NCI-H1105 treated with DMSO at 0.1 percent for 48 hours (cell line): ENCODE measurements around the gene AGAP1.

Experiments
- DNase-seq: peaks from one replicate; lab custom pipeline; 2025; lab: John Stamatoyannopoulos, UW

The AGAP1 gene

DNA sequence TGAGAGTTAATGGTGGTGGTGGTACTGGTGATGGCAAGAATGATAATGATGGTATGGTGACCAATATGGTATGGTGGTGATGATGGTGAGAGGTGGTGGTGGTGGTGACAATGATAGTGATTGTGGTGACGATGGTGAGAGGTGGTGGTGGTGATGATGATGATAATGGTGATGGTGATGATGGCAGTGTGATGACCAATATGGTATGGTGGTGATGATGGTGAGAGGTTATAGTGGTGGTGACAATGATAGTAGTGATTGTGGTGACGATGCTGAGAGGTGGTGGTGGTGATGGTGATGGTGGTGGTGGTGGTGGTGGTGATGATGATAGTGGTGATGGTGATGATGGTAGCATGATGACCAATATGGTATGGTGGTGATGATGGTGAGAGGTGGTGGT, 505.2 kb downstream of the AGAP1 start:
- no peak for DNase-seq

DNA sequence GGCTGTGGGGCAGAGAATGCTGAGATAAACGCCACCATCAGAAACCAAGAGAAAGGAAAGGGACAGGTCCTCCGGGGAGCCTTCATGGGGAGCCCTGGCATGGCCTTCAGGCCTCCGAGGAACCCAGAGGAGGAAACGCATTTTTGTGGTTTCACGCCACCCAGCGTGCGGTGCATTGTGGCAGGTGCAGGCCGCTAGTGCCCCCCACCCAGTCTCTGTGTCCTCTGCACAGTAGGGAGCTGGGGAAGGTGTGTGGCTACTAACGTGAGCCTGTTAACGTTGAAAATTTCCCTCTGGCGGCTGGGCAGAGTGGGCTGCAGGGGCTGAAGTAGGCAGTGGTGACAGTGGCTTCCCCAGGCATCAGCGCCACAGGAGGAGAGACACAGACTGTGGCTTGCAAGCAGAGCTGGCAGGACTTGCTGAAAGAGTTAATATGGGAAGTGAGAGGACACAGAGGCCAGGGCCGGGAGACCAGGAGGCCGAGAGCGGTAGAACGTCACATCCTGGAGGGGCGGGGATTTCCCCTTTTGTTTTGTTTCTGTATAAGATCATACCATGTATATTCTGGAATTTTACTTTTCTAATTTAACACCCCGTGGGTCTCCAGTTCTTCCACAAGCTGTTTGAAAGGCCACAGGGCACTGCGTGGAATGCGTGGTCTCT, 507.5 kb downstream of the AGAP1 start:
- DNase-seq = no peak

DNA sequence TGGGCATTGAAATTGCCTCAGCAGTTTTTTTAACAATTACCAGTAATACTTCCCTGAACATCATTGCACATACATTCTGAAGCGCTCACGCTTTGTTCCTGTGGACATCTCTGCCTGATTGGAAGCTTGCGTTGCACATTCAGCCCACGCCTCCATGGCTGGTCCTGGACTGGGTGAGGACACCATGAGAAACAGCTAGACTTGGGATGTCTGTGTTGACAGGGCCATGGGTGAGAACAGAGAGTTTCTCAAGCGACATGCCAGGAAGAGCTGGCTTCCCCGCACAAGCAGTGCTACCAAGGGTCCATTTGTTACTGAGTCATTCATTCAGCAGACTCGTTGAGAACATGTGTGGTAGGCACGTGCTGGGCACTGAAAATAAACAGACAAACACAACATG, 508.0 kb downstream of the AGAP1 start:
- no peak for DNase-seq

DNA sequence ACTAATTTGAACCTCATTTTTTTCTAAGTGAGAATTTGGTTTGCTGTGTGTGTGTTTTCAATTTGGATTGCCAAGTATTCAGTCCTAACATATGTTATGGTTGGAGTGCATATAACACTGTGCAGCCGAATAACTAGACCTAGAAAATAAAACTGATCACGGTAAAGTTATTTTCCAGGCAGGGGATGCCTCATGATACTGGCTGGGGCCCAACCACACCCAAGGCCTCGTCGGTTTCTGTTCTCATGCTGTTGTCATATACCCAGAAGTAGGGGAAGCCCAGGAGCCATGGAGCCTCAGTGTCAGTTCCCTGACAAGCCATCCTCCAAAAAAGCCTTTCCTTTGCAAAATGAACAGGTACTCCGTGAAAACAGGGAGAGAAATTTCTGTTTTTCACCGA, 514.2 kb downstream of the AGAP1 start:
- no peak for DNase-seq

DNA sequence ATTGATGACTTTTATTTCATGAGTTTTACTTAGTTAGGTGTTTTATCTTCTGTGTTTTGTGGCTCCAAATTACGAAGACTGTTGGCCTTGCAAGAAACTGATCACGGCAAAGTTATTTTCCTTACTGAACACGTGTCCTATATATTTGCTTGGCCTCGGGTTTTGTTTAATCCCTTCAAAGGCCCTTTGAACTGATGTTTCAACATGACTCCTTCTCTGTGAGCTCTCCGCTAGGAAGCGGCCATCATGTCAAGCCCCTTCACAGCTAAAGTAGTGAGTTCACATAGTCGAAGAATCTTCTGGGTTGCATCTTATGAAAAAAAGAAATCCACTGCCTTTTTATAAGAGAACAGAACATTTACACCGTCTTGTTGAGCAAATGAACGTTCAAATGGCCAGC, 515.0 kb downstream of the AGAP1 start:
- DNase-seq = no peak

DNA sequence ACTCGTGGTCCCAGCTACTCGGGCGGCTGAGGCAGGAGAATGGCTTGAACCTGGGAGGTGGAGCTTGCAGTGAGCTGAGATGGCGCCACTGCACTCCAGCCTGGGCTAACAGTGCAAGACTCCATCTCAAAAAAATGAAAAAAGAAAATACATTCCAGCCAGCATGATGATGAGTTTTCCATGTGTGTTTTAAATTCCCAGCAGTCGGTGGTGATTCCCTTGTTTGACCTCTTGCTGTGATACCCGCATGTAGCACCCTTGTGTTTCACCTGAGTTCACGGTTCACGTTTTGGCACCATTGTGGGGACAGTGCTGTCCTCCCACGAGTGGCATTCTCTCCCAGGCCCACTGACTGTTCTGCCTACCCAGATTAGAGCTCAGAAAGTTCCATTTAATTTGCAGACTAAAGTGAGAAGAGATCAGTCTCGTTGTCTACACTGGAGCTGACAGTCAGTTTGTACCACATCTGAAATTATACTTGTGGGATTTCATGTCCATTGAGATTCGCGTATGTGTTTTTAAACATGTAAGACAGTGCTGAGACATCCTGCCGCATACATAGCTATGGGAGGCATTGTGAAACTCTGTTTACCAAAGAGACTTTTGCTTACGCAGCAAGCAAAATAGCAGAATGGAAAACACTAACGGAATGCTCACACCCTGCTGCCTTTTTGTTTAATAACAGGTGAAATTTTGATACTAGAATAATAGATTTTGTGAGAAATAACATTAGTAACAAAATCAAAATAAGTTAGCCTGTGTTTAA, 517.3 kb downstream of the AGAP1 start:
- no peak for DNase-seq

DNA sequence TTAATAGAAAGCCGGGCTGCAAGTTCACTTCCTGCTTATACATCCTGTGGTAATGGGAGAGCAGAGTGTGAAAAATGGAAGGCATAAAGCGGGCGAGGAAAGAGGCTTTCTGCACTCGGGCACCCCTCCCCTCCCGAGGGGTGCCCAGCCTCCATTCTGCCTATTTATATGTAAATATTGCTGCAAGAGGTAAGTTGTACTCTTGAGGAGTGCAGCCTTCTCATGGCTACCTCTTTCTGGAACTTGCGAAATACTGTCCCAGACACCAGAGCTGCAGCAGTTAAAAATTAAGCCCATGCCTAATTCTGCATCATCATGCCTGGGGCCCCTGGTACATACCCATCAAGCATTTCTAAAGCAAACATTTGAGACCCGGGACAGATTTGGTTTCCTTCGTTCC, 518.3 kb downstream of the AGAP1 start:
- DNase-seq = no peak

DNA sequence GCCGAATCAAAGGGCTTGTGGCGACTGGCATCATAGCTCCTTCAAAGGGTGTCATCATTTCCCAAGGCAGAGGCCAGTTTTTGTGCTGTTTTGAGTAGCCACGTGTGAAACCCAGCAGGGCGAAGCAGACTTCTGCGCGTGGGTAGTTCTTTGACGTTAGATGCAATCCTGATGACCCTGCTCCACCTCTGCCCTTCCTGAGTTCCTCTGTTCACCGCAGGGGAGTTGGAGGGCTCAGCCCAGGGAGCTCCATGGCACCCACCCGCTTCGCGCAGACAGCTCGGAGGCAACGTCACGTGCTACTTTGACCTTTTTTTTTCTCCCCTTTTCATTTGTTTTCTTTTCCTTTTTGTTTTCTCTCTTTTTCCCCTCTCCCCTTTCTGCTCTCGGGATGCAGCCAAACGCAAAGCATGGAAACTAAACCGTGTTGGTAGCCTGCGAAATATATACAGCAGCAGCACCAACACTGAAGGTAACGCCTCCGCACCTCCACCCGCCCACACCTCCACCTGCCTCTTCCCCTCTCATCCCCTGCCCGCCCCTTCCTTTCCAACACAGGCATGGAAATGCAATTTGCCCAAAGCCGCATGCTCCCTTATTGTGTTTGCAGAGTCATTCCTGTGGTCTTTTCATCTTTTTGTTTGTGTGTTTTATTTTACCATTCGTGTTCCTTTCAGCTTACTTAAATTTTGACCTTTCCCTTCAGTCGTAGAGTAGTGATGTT, 520.7 kb downstream of the AGAP1 start:
- no peak for DNase-seq

DNA sequence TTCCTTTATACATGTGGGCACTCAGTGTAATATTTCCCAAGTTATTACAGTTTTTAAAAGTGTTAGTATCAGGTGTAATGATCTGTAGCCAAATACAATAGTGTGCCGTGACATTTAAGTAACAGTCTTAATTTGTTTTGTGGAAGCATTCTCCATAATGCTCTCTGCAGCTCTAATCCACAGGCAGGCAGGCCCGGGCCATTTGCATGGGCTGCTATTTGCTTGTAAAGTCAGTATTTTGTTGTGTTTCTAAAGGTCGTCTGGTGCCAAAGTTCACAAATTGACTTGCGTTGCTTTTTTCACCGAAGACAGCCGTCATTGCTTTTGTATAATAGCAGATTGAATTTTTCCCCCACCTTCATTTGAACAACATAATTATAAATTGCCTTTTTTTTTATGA, 521.3 kb downstream of the AGAP1 start:
- DNase-seq = no peak

DNA sequence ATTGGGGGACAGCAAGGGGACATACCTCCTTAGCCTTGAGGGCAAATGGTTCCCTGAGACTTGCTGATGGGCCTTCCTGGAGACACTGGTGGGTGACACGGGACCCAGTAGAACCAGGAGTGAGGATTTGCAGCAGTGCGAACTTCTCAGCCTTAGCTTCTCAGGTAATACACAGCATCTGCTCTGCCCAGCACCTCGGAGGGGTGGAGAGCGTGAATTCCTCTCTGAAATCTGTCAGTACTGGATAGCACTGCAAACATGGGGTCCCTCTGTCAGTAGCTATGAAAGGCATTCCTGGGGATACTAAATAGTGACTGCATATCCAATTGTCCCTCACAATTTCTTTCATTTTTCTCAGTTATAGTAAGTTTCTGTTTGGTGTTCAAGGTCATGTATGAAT, 522.7 kb downstream of the AGAP1 start:
- no peak for DNase-seq

DNA sequence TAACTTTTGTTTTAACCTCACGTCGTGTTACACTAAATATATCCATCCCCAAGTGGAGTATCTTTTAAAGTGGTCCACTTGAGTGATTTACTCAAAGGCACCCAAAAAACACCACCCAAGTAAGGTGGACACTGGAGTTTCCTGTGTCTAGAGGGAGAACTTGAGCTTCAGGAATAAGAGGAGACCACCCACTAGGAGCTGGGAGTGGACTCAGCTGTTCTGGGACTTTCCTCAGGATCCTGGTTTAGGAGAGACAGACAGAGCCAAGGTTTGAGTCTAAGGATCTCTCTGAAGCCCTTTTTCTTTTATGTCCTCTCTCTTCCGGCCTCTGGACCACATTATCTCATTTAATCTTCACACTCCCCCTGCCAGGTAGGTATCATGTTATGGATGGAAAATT, 523.6 kb downstream of the AGAP1 start:
- no peak for DNase-seq

DNA sequence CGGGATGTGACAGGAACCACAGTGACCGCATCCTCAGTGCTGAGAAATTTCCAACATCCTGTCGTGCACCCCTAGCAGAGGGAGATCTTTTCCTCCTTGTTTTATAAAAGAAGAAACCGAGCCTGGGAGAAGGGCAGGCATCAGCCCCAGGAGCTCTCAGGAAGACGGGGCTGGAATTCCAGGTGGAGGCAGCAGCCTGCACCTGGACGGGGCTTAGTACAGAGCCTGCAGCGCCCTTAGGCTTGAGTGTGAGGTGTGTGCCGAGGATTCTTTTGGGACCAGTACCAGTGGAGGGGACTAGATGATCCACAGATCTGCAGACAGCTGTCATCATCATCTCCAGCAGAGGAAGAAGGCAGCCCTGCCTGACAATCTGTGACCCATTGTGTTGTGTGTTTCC, 525.6 kb downstream of the AGAP1 start:
- no peak for DNase-seq

DNA sequence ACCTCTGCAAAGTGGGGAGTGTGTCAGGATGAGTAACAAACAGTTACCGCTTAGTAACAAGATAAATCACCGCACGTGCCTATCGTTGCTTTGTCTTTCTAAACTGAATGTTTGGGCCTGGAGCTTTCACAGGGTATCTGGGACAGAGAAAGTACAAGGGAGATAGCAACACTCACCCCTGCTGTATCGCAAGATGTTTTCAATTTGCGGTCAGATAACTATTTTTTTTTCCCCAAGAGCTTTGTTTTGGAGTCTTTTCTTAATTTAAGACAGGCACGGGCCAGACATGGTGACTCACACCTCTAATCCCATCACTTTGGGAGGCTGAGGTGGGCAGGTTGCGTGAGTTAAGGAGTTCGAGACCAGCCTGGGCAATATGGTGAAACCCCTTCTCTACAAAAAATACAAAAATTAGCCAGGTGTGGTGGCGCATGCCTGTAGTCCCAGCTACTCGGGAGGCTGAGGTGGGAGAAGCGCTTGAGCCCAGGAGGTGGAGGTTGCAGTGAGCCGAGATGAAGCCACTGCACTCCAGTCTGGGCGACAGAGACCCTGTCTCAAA, 527.7 kb downstream of the AGAP1 start:
- DNase-seq = no peak

DNA sequence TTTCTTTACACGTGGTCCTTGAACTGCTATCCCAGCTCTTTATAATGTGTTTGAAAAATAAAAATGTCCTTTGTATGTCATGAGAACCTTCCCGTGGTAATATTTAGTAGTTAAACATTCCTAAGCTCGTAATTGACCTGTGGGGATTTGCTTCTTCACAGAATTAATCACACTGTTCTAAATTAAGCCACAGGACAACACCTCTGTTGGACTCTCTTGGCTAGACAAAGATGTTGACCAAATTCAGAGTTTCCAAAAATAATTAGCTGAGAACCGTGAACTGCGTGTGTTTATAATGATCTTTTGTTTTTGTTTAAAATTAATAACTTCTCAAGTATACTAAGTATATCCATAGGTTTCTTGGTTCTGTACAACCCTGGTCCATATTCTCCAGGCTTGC, 528.3 kb downstream of the AGAP1 start:
- DNase-seq = no peak

DNA sequence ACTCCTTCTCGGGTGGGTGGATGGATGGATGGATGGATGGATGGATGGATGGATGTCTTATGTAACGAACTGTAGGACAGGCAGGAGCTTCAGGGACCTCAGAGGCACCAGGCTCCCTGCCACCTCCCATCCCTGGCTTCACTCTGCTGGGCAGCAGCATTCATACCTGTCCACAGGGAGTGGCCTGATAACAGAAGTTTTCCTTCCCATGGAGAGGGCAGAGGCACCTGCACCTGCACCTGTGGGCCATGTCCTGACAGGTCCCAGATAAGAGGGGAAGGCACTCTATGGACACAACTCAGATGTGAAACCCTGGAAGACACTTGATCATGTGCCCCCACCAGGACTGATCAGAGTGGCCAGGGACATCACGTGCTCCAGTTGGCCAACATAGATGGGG, 532.0 kb downstream of the AGAP1 start:
- DNase-seq = no peak

DNA sequence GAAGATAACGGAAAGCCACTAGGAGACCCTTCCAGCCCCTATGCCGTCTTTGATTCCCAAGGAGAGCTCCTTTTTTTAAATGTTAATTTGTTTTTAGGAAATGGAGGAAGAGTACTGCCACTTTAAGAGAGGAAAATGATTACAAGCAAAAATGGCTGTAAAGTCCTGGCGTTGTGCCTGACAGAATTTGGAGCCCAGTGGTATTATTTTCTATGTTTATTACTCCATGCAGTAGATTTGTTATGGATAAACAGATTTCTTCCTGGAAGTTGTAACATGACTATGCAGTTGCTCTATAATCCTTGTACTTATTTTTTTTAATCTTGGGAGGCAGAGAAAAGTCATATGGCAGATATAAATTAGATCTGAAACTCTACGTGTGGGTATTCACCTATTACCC, 533.0 kb downstream of the AGAP1 start:
- DNase-seq = no peak

DNA sequence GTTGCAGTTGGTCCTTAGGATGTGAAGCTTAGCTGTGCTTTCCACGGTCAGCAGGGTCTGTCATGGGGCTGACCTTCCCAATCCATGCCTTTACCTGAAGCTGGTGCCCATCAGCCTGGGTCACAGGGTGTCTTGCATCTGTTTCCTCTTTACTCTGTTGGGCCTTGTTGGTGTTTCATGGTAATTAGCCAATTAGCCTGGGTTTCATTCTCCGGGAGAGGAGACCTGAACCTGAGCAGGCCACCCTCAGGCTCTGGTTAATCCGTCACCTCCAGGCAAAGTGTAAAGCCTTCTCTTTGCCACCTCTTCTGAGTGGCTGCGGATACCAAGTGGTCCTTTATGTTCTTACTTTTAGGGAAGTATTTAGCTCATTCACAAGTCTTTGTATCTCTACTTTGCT, 534.2 kb downstream of the AGAP1 start:
- no peak for DNase-seq

DNA sequence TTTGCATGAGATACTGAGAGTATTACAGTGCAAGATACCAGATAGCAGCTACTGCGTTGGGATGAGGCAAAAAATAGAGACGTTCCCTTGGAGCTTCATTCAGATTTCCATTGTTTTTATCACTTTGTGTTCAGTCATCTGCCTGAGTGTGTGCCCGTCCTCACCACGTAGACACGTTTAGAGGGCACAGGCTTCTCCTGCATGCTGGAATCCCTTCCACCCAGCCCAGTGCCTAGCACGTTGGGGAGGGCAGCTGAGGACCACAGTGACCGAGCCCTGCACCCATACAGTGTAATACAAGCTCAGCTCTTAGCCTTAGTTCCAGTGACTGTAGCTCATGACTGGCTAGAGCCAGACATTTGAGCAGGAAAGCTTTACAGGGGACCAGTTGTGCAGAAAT, 539.6 kb downstream of the AGAP1 start:
- DNase-seq = no peak

DNA sequence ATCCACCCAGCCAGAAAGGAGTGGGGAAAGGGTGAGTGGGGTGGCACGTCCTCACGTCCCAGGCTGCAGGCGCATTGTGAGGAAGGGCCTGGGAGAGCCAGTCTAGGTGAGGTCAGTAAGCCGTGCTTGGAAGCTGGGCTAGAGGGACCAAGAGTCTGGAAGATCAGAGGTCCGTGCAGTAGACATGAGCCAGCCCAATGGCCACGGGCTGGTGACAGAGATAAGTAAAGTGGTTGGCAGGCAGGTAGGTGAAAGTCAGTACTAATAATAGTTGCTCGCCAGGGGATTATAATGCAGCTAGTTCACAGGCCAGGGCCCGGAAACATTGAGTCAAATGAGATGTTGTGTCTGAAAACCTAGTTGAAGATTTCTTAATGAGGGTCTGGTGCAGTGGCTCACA, 541.1 kb downstream of the AGAP1 start:
- DNase-seq = no peak

DNA sequence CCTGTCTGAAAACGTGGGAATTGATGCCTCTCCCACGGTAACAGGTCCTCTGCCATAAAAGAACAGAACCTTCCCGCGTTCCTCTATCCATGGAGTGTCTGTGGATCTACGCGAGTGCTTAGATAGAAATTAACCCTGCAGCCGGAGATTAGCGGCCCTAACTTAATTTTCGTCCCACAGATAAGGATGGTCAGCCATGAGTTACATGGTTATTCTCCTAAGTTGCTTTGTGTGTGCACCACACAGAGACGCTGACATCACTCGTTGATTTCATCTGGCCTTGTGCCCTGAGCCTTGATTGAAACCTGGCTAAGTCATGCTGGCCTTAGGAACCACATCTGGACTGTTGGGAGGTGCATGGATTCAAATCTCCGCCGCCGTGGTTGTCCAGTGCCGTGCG, 542.2 kb downstream of the AGAP1 start:
- no peak for DNase-seq

DNA sequence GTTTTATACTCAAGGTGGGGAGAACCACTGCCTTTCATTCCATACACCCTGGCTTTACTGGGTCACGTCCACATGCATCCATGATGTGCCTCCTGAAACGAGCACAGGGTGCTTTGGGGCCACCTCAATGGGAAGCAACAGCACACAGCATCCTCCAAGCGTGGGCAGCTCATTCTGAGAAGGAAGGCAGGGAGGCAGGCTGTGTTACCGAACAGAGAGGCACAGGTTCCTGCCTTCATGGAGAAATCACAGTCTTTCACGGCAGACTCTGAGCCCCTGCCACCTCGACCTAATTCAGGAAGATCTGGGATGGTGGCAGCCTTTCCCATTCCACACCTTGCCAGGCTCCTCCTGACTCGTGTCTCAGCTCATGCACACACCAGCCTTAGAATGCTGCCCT, 544.3 kb downstream of the AGAP1 start:
- DNase-seq = no peak

DNA sequence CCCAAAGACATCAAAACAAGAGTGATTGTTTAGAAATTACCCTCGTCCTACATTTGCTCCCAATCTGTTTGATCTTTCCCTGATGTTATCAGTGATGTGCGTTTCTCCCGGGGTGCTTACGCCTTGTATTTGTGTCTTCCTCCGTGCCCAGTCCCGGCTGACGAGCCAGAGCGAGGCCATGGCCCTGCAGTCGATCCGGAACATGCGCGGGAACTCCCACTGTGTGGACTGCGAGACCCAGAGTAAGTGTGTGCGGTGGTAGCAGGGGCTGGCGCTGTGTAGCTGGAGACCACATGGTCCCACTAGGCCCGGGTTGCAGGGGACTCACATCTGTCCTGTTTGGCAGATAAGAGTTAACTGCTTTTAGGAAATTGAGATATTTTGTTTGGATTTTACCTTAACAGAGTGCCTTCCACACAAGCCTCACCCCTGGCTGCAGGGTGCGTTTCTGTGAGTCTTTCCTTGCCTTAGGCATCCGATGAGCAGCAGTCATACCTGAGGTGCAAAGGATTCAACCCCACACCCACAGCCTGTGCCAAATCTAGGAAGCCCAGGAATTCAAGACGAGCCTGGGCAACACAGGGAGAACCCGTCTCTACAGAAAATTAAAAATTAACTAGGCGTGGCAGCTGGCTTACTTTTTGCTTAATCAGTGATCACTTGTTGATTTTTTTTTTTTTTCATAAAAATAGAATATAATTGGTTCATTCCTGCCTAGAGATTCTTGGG, 546.9 kb downstream of the AGAP1 start:
- no peak for DNase-seq
